GM21360 (cell line): ENCODE data around the gene CDKL4.
"Not testable (repeated sequence)": the region's sequence is repeated elsewhere in the genome, so short reads cannot be mapped to it uniquely, and the experiment has no call there.

Experiments
- ATAC-seq: cut with Tn5 transposase; IDR thresholded peaks from one replicate; pipeline ENCODE4 v1.9.1; 2021; ENCODE audit warnings: mild to moderate bottlenecking, moderate library complexity; ENCODE audit not compliant: unreplicated experiment

The CDKL4 gene

DNA sequence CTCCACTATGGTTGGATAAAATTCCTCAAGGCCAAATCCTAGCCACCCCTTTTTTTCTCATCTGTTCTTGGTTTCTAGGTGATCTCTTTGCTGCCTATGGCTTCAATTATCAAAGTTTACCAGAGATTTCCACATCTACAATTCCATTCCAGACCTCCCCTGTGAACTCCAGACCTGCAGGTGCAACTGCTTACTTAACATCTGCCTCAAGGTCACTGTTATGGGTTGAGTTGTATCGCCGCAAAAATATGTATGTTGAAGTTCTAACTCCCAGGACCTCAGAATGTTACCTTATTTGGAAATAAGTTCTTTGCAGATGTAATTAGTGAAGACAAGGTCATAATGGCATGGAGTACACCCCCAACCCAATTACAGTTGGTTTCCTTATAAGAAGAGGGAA, 62.5 kb downstream of the CDKL4 start:
- no peak for ATAC-seq

DNA sequence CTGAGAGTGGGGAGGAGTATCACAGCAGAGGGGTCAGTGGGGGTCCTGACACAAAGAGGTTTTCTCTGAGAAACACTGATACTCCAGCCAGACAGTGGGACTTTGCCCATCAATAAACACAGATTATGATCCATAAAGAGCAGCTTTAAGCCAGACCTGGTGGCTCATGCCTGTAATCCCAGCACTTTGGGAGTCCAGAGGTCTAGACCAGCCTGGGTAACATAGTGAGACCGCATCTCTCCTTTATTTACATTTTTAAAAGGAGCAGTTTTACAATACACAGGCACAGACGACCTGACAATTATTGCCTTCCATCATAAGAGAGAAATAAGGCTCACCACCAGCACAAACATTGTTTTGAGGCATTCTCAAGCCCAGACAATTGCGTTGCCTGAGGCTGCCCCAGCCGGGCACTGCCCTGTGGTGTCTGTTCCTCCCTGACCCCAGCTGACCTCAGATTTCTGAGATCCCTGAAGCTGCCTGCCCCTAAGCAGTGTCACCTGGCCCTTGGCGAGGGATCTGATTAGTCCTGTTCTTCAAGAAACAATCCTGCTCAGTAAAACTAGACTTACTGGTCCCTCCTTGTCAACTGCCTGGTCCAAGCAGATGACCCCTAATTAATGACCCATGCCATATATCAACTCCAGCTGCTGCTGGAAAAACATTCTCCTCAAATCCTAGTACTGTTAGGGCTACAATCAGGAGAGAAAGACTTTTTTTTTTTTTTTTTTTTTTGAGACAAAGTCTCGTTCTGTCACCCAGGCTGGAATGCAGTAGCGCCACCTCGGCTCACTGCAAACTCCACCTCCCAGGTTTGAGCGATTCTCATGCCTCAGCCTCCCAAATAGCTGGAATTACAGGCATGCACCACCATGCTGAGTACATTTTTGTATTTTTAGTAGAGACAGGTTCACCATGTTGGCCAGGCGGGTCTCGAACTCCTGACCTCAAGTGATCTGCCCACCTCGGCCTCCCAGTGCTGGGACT, 63.5 kb downstream of the CDKL4 start:
- ATAC-seq: no peak

DNA sequence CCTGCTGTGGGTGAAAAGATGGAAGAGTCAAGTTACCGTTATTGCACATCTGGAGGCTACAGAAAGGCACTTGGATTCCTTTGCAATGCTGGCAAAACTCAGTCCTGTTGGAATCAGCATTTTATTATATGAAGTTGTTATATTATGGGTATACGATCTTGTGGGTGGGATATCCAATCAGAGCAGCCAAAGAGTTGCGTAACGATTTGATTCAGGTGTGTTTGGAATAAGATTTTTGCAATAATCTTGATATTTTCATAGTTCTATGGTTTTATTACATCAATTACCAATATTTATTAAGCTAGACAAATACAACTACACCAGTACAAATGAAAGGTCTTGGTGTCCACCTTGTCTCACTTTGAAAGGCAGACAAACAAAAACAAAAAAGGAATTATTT, 65.0 kb downstream of the CDKL4 start:
- ATAC-seq: no peak

DNA sequence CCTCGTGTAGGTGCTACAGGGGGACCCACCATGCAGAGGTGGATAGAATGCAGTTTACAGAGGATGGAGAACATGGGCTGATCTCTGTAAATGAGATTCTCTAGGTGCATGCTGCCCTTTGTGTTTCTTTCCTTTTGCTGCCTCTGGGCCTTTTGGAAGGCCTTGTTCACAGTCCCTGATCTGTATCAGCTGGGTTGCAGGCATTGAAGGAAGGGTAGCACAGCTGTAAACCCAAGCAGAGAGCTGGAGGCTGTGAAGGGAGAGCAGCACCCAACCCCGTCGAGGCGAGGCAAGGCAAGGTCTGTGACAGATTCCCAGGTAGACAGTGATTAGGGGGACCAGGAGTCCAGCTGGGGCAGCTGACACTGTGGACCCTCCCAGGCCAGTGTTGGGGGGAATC, 66.8 kb downstream of the CDKL4 start:
- no peak for ATAC-seq

DNA sequence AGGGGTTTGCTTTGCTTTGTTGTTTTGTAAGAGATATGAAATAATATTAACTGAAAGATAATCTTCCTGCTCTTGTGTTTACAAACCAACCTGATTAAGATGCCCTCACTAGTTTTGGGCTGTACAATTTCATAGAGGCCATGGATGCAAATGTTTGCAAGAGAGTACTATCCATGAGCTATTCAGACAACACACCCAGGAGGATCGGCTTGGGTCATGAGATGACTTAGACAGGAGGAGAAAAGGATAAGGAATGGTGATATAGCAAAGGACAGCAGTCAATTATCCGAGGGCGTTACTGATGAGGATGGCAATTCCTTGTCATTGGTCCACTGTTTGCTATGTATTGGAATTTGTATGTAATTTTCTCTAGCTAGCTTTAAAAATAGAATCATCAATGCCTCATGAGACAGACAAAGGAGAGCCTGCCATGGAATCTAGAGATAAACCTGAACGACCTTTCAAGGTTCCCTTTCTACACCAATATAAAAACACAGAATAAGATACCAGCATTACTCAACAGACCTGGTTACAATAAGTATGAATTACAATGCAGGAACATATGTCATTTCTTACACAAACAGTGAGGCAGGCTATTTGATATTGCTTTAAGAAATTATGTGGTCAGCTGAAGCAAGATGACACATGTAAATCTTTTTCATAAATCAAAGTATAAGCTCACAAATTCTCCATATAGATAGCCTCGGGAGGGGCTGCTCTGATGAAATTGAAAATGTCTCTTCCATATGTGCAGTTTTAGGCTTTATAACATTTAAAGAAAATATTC, 68.6 kb downstream of the CDKL4 start:
- ATAC-seq: no peak

DNA sequence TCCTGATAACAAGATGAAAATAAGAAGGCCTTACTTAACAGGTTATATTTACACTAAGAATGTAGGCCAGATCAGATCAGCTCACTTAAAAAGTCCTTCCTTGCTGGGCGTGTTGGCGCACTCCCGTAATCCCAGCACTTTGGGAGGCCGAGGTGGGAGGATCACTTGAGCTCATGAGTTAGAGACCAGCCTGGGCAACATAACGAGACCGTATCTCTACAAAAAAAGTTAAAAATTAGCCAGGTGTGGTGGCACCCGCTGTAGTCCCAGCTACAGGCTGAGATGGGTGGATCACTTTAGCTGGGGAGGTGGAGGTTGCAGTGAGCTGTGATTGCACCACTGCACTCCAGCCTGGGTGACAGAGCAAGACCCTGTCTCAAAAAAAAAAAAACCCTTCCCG, 69.7 kb downstream of the CDKL4 start:
- no peak for ATAC-seq

DNA sequence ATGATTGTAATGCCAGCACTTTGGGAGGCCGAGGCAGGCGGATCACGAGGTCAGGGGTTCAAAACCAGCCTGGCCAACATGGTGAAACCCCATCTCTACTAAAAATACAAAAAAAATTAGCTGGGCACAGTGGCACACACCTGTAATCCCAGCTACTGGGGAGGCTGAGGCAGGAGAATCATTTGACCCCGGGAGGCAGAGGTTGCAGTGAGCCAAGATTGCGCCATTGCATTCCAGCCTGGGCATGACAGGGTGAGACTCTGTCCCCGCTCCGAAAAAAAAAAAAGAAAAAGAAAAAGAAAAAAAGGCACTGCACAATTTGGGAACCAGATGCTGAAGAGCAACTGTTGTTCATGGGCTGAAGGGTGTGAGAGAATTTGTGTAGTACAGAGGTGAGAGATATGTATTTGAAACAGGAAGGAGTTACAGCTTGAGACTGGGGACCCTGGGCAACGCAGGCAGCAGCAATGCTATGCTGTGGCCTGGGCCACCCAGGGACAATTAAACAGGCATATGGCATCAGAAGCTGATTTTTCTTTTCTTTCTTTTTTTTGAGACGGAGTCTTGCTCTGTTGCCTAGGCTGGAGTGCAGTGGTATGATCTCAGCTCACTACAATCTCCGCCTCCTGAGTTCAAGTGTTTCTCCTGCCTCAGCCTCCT, 71.6 kb downstream of the CDKL4 start:
- ATAC-seq: not testable (repeated sequence)

DNA sequence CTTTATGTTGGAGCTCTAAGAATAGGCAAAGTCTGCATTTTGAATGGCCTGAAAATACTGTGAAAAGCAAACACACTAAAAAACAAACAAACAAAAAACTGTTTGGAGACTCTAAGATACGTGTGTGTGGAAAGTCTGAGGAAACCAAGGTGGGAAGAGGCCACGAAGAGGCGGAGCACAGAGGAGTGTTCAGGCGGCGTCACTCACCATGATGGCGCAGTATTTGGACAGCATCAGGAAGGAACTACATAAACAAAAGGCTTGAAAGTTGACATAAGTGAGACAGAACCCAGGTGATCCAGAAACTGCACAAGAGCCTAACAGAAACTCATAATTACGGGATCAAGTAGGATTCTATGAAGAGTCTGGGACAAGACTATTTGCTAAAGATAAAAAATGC, 72.1 kb downstream of the CDKL4 start:
- no peak for ATAC-seq

DNA sequence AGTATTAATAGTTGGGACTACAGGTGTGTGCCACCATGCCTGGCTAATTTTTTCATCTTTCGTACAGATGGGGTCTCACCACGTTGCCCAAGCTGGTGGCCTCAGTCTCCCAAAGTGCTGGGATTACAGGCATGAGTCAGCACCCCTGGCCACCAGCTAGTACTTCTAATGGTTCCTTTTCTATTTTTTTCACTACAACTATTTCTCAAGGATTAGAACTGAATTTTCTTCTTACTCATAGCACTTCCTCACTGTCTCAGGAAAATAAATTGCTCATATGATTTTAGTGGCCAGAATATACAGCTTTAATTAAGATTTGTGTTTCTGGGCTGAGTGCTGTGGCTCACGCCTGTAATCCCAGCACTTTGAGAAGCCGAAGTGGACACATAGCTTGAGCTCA, 79.7 kb downstream of the CDKL4 start:
- no peak for ATAC-seq

DNA sequence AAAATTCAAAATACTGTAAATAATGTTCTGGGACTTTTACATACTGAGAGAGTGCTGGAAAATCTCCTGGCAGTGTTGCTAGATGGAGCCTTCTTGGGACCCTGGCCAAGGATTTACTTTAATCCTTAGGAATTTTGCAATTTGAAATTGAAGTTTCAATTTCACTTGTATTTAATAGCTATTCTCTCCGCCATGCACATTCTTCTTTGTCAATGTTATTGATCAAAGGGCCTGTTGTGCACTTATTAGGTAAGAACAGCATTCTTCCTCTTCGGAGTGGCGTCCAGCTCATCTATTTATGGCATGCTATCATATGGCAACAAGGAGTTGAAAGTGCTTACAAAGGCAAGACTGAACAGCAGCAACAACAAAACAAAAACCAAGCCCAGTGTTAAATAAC, 82.8 kb downstream of the CDKL4 start:
- no peak for ATAC-seq

DNA sequence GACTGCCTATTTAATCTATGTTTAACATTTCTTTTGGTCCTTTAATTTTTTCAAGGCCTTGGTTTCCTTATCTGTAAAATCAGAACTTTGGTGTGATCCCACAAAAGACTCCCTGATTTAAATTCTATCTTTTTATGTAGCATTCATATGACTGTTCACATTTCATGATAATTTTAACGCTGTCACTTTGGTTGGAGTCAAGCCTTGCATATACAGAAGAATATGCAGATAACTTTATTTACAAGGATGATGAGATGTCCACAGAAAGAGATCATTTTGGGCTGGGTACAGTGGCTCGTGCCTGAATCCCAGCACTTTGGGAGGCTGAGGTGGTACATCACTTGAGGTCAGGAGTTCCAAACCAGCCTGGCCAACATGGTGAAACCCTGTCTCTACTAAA, 84.5 kb downstream of the CDKL4 start:
- no peak for ATAC-seq

DNA sequence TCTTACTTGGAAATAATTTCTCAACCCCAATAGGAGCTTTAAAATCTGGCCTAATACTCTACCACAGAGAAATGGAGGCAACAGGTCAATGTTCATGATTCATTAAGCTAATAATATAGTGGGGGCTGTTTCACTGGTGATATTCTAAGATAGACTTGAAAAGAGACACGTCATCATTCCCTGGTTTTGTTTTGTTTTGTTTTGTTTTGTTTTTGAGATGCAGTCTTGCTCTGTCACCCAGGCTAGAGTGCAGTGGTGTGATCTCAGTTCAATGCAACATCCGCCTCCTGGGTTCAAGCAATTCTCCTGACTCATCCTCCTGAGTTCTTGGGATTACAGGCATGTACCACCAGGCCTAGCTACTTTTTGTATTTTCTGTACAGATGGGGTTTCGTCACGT, 85.4 kb downstream of the CDKL4 start:
- no peak for ATAC-seq

DNA sequence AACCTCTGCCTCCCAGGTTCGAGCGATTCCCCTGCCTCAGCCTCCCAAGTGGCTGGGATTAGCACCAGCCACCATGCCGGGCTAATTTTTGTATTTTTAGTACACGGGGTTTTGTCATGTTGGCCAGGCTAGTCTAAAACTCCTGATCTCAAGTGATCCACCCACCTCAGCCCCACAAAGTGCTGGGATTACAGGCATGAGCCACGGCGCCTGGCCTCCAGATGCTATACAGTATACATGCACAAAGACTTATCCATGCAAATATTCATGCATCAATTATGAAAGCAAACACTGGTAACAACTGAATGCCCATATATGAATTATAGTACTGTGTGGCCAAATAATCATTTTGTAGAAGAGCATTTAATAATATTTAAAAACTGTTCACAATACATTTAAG, 86.9 kb downstream of the CDKL4 start:
- no peak for ATAC-seq

DNA sequence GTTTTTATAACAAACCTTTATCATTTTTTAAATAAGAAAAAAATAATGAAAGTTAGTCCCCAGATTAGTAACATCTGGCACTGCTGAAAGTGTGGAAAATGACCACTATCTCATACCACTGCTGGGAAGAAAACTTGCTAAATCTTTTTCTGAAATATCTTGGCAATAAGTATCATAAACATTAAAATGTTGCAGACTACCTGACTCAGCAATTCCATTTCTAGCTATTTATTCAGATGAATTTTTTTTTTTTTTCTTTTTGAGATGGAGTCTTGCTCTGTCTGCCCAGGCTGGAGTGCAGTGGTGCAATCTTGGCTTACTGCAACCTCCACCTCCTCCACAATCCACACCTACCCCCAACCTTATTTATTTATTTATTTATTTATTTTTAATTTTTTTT, 87.7 kb downstream of the CDKL4 start:
- ATAC-seq: no peak

DNA sequence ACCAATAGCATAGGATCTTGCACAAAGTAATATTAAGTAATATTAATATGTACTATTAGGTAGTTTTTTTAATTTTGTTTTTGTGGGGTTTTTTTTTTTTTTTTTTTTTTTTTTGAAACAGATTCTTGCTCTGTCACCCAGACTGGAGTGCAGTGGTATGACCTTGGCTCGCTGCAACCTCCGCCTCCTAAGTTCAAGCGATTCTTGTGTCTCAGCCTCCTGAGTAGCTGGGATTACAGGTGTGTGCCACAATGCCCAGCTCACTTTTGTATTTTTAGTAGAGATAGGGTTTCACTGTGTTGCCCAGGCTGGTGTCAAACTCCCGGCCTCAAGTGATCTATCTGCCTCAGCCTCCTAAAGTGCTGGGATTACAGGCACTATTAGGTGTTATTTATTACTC, 88.2 kb downstream of the CDKL4 start:
- ATAC-seq: not testable (repeated sequence)

DNA sequence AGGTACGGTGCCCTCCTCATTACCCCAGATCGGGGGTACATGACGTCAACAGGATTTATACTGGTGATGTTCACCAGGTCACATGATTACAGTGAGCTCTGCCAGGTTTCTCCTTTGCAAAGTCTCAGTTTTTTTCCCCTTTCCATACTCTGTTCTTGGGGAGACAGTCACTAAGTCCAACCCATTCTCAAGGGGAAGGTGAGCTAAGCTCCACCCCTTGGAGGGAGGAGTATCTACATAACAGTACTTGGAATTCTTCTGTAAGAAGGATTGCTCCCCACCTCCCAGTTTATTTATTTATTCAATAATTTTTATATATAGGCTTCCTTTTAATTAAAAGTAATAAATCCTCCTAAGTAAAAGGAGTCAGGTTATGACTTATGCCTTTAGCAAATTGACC, 88.8 kb downstream of the CDKL4 start:
- no peak for ATAC-seq

DNA sequence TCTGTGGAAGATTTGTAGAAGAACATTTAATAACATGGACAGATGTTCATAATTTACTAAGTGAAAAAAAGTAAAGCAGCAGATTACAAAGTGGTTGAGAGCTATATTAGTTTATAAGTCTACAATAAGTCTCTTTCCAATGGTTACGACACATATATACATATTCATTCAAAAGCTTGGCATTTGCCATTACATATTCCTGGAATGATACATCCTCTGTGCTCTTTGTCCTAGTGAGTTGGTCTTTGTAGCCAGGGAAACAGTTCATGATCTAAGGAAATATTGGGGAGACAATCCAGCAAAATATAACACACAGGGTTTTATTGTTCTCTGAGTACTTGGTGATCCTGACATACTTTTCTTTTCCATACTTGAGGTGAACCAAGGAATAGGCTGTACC, 90.5 kb downstream of the CDKL4 start:
- no peak for ATAC-seq

DNA sequence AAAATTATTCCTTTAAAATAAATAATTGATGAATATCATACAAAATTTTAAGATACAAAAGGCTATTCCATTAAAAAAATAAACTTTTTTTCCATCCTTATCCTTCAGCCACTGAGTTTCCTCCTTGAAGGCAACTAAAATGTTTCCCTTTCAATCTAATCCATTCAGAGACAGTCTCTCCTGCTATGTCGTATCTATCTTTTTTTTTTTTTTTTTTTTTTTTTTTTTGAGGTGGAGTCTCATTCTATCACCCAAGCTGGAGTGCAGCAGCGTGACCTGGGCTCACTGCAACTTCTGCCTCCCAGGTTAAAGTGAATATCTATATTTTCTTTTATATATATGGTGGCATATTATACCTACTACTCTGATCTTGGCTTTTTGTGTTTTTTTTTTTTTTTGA, 91.3 kb downstream of the CDKL4 start:
- ATAC-seq: no peak

DNA sequence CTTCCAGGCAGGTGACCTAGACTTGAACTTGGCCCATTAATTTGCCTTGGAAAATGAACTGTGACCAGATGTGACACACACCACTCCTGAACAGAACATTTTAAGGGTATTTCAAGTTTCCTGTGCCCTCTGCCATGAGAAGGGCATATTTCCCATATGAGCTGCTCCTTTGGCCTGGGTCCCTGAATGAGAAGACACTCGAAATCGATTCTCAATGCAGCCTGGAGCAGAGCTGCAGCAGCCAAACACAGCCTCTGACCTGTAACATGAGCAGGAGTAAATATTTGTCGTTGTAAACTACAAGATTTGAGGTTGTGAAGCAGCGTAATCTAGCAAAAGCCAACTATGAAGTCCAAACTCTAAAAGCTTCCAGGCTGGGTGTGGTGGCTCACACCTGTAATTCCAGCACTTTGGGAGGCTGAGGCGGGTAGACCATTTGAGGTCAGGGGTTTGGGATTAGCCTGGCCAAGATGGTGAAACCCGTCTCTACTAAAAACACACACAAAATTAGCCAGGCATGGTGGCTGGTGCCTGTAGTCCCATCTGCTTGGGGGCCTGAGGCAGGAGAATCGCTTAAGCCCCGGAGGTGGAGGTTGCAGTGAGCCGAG, 92.8 kb downstream of the CDKL4 start:
- ATAC-seq: no peak

DNA sequence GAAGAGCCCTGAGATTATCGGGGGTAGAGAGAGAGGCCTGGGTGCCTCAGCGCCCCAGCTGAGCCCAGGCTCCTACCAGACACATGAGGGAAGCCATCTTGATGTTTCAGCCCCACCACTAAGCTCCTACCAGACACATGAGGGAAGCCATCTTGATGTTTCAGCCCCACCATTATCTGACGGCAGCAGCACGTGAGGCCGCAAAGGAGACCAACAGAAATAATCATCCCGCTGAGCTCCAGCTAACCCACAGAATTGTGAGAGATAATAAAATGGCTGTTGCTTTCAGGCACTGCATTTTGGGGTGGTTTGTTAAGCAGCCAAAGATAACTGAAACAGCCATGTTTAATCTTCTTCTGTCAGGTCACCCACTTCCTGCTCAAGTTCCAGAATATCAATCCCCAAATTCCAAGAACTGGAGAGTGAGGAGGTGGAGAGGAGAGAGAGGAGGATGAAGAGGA, 93.6 kb downstream of the CDKL4 start:
- no peak for ATAC-seq

DNA sequence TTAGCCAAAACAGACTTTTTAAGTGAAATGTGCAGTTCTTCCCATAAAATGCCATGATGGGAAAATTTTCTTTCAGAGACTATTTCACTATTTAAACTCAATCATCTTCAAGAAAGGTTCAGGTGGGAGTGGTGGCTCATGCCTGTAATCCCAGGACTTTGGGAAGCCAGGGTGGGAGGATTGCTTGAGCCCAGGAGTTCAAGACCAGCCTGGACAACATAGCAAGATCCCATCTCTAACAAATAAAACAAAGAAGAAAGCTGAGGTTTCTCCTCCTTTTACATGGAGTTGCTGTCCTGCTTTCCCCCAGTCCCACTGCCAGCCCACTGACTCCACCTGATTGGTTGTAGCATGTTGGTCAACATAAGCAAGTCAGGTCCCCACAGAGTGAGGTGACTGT, 97.1 kb downstream of the CDKL4 start:
- ATAC-seq: no peak
